ENCODE results near the gene REXO5.

REXO5 gene

DNA sequence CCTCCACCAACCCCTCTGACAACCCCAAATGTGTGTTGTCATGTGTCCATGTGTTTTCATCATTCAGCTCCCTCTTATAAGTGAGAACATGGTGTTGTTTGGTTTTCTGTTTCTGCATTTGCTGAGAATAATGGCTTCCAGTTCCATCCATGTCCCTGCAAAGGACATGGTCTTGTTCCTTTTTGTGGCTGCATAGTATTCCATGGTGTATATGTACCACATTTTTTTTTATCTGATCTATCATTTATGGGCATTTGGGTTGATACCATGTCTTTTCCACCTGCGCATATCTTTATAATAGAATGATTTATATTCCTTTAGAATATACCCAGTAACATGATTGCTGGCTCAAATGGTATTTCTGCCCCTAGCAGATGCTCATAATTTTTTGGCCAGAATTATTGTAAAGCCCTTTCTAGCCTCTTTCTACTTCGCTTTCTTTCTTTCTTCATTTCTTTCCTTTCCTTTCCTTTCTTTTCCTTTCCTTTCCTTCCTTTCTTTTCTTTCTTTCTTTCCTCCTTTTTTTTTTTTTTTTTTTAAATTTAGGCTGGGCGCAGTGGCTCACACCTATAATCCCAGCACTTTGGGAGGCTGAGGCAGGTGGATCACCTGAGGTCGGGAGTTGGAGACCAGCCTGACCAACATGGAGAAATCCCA, 12.7 kb downstream of the REXO5 start:
- no peaks in the 10 kb centered on the region for H3K36me3 Mint-ChIP-seq
- no peaks in the 10 kb centered on the region for H3K27me3 Mint-ChIP-seq
- H3K4me1 Mint-ChIP-seq (ENCODE audit: low read depth): peaks cover 4% of the 10 kb centered on the region
- H3K4me3 Mint-ChIP-seq: no peak overlapping the region
- H3K27ac Mint-ChIP-seq: no peak overlapping the region
- no peaks in the 10 kb centered on the region for H3K9me3 Mint-ChIP-seq (ENCODE audit: low read depth)

DNA sequence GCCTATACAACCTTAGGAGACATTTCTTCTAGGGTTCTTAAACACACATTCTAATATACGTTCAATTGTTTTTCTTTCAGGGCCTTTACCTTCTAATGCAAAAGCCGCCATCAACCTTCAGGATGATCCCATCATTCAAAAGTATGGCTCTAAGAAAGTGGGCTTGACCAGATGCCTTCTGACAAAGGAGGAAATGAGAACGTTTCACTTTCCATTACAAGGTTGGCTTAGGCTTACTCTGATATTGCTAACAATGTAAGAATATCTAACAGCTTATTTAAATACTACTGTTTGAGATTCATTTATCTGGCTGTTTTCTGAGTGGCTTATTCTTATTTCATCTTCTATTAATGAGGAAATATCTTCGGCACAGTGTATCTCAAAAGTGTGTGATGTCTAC, 15.4 kb downstream of the REXO5 start:
- no peaks in the 10 kb centered on the region for H3K9me3 Mint-ChIP-seq (ENCODE audit: low read depth)
- no peak overlapping the region for H3K27ac Mint-ChIP-seq
- peaks cover 4% of the 10 kb centered on the region for H3K4me1 Mint-ChIP-seq (ENCODE audit: low read depth)
- no peaks in the 10 kb centered on the region for H3K27me3 Mint-ChIP-seq
- no peaks in the 10 kb centered on the region for H3K36me3 Mint-ChIP-seq
- no peak overlapping the region for H3K4me3 Mint-ChIP-seq

DNA sequence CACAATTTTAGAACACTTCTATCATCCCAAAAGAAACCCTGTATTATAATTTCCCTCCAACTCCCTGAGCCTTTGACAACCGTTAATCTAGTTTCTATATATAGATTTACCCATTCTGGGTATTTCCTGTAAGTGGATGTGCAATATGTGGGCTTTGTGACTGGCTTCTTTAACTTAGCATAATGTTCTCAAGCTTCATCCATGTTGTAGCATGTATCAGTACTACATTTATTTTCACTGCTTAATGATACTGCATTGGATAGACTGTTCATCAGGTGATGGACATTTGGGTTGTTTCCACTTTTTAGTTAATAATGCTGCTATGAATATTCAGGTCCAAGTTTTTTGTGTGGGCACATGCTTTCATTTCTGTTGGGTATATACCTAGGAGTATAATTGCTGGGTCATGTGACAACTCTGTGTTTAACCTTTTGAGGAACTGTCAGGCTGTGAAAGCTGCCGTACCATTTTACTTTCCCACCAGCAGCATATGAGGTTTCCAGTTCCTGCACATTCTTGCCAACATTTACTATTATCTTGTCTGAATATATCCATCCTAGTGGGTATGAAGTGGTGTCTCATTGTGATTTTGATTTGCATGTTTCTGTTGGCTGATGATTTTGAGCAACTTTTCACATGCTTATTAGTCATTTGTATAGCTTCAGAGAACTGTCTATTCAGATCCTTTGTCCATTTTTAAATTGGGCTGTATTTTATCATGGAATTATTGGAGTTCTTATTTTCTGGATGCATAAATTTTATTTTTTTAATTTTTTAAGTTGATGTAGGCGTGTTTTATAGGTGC, 16.4 kb downstream of the REXO5 start:
- no peaks in the 10 kb centered on the region for H3K36me3 Mint-ChIP-seq
- peaks cover 4% of the 10 kb centered on the region for H3K4me1 Mint-ChIP-seq (ENCODE audit: low read depth)
- no peak overlapping the region for H3K4me3 Mint-ChIP-seq
- H3K27me3 Mint-ChIP-seq: no peaks in the 10 kb centered on the region
- H3K27ac Mint-ChIP-seq: no peak overlapping the region
- no peaks in the 10 kb centered on the region for H3K9me3 Mint-ChIP-seq (ENCODE audit: low read depth)

DNA sequence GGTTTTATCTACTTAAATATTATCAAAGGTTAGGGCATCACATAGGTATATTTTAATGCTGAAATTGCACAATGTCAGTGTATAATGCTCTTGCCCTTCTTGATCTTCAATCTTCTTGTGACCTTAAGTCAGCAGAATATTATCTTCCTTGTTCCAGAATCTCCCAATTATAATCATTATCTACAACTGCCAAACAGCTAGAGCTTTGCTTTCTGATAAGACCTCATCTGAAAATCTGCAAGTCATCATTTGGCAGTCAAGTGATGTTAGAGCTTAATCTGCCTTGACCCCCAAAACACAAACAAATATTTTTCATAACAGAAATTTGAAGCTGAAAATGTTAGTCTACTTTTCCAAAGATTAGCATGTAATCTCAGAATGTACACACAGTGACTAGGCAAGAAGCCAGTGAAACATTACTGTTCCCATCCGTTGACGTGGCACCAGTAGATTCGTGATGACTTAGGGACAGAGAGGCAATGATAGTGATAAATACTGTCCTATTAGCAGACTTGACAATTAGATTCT, 19.8 kb downstream of the REXO5 start:
- no peaks in the 10 kb centered on the region for H3K9me3 Mint-ChIP-seq (ENCODE audit: low read depth)
- H3K4me1 Mint-ChIP-seq (ENCODE audit: low read depth): peaks cover 4% of the 10 kb centered on the region
- H3K4me3 Mint-ChIP-seq: no peak overlapping the region
- no peak overlapping the region for H3K27ac Mint-ChIP-seq
- no peaks in the 10 kb centered on the region for H3K36me3 Mint-ChIP-seq
- no peaks in the 10 kb centered on the region for H3K27me3 Mint-ChIP-seq

DNA sequence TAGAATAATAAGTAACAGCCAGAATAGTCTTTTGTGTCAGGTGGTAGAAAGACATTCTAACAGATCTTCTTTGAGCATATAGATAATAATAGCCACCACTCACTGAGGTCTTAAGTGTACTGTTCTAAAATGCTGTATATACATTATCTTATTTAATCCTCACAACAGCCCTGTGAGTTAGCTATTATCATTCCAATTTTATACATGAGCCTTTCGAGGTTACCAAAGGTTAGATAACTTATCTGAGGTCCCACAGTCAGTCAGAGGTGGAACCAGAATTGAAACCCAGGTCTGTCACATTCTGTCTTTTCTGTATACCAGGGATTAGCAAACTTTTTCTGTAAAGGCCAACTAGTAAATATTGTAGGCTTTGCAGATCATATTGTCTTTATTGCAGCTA, 23.2 kb downstream of the REXO5 start:
- Mint-ChIP-seq H3K4me3 (no peak overlapping the region), H3K27me3 (no peaks in the 10 kb centered on the region), H3K36me3 (peaks cover 3% of the 10 kb centered on the region), H3K4me1 (ENCODE audit: low read depth) (no peaks in the 10 kb centered on the region), H3K27ac (no peak overlapping the region), H3K9me3 (ENCODE audit: low read depth) (peaks cover 2% of the 10 kb centered on the region)

DNA sequence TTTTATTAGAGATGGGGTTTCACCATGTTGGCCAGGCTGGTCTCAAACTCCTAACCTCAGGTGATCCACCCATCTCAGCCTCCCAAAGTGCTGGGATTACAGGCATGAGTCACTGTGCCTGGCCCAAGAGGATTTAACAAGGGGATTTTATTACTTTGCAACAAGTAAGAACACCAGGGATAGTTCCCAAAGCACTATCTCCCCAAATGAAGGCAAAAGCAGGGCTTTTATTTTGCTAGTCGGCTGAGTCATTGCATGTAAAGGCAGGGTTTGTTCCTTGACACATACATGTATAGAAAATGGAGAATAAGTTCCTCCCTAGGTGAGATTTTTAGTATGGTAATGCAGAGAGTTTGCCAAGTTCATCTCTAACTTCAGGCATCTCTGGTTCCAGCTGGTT, 24.0 kb downstream of the REXO5 start:
- Mint-ChIP-seq H3K4me1 (ENCODE audit: low read depth) (no peaks in the 10 kb centered on the region), H3K9me3 (ENCODE audit: low read depth) (peaks cover 10% of the 10 kb centered on the region), H3K27me3 (no peaks in the 10 kb centered on the region)

DNA sequence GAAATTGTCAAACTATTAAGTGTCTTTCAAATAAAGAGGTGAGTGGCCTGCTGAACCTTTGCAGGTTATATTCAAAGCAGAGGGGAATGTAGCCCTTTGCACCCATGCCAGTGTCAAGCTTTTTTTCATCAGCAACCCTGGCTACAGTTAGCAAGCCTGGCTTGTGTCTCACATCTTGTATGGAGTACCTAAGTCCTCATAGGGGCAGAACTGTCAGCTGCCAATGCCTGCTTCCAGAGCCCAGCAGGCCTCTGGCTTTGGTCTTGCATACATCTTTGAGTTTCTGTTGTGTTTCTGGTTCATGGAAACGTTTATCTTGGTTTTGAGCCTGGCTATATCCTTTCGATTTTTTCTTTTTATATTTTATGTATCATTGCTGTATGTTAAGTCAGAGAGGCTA, 26.8 kb downstream of the REXO5 start:
- Mint-ChIP-seq H3K27ac (no peak overlapping the region), H3K4me3 (no peak overlapping the region), H3K27me3 (no peaks in the 10 kb centered on the region), H3K36me3 (peaks cover 18% of the 10 kb centered on the region), H3K4me1 (ENCODE audit: low read depth) (no peaks in the 10 kb centered on the region), H3K9me3 (ENCODE audit: low read depth) (peaks cover 23% of the 10 kb centered on the region)

More for the DNA sequence above, 24.0 kb downstream of the REXO5 start:
- Mint-ChIP-seq H3K36me3 (peaks cover 5% of the 10 kb centered on the region), H3K4me3 (no peak overlapping the region), H3K27ac (no peak overlapping the region)

DNA sequence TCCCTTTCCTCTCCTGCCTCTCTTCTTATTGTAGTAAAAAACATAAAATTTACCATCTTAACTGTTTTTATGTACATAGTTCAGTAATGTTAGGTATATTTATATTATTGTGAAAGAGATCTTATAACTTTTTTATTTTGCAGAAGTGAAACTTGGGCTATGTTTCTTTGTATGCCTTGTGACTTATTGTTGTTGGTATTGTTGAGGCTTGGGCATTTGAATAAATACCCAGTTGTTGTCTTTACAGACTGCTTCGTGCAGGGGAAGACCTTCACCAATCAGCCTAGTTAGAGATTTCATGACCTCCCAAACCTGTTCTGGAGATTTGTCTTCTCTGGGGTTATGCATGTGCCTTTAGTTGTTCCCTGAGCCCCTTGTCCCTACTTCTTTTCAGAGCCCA, 31.9 kb downstream of the REXO5 start:
- Mint-ChIP-seq H3K36me3 (peaks cover 18% of the 10 kb centered on the region), H3K4me1 (ENCODE audit: low read depth) (peaks cover 1% of the 10 kb centered on the region), H3K4me3 (no peak overlapping the region), H3K27me3 (no peaks in the 10 kb centered on the region), H3K27ac (no peak overlapping the region), H3K9me3 (ENCODE audit: low read depth) (peaks cover 23% of the 10 kb centered on the region)

DNA sequence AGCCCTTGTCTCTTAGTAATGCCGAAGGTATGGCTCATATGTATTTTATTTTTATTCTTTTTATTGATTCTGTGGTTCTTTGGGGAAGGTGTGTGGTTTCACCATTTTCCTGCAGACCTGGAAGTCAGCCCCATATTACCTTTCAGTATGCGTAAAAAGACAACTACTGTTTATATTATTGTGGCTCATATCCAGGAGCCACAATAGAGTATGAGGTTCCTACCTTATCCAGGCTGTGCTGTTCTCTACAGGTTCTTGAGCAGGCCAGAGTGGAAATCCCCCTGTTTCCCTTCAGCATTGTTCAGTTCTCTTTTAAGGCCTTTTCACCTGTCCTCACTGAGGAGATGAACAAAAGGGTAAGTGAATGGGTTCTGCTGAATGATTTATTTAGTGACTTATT, 33.2 kb downstream of the REXO5 start:
- no peak overlapping the region for H3K4me3 Mint-ChIP-seq
- H3K27me3 Mint-ChIP-seq: no peaks in the 10 kb centered on the region
- H3K36me3 Mint-ChIP-seq: peaks cover 15% of the 10 kb centered on the region
- H3K9me3 Mint-ChIP-seq (ENCODE audit: low read depth): peaks cover 22% of the 10 kb centered on the region
- peaks cover 14% of the 10 kb centered on the region for H3K4me1 Mint-ChIP-seq (ENCODE audit: low read depth)
- H3K27ac Mint-ChIP-seq: no peak overlapping the region

DNA sequence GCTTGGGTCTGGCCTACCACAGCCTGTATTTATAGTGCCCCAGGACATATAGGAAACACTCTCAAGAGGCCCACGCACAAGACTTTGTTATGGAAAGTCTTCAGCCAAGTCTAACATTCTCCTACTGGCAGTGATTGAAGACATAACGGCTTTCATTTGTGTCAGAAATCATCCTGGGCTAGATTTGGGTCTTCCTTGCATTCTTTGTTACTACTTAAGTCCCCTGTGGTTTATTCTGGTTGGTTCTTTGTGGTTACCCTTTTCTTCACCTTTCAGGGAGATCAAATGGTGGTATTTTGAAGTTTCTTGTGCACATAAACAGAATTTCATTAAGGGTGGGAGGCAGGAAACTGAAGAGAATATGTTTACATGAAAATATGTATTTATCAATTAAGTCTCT, 37.7 kb downstream of the REXO5 start:
- H3K4me1 Mint-ChIP-seq (ENCODE audit: low read depth): peaks cover 25% of the 10 kb centered on the region
- H3K27me3 Mint-ChIP-seq: no peaks in the 10 kb centered on the region
- peak overlapping the region; percentile 75 for H3K27ac Mint-ChIP-seq
- H3K36me3 Mint-ChIP-seq: no peaks in the 10 kb centered on the region
- H3K4me3 Mint-ChIP-seq: peak overlapping the region; percentile 23
- no peaks in the 10 kb centered on the region for H3K9me3 Mint-ChIP-seq (ENCODE audit: low read depth)

DNA sequence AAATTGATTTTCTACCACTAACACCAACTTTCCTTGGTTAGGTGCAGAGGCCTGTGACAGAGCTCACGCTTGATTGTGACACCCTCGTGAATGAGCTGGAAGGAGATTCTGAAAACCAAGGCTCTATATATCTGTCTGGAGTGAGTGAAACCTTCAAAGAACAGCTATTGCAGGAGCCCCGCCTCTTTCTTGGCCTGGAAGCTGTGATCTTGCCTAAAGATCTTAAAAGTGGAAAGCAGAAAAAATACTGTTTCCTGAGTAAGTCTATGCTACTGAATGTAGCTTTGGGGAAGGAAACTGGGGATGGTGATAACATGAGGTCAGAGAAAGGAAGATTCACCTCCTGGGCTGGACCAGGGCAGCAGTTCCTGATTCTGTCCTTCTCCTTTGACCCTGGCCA, 38.3 kb downstream of the REXO5 start:
- Mint-ChIP-seq H3K36me3 (no peaks in the 10 kb centered on the region), H3K27me3 (no peaks in the 10 kb centered on the region), H3K4me3 (peak overlapping the region; percentile 23), H3K27ac (peak overlapping the region; percentile 75), H3K4me1 (ENCODE audit: low read depth) (peaks cover 25% of the 10 kb centered on the region), H3K9me3 (ENCODE audit: low read depth) (no peaks in the 10 kb centered on the region)

DNA sequence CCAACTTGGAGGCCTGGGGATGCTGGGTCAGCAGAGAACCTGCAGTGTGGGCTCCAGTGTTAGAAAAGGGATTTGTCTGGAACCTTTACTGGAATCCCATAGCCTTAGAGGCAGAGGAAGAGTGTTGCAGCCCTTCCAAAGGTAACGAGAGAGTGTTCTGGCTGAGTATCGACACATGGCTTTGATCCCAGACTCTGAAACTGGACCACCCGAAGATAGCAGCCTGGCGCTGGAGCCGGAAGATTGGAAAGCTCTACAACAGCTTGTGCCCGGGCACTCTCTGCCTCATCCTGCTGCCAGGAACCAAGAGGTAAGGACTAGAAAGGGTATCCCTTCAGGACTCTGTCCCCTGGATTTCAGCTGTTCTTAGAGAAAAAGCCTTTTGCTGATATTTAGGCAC, 39.7 kb downstream of the REXO5 start:
- H3K27me3 Mint-ChIP-seq: no peaks in the 10 kb centered on the region
- H3K4me3 Mint-ChIP-seq: no peak overlapping the region
- peaks cover 27% of the 10 kb centered on the region for H3K4me1 Mint-ChIP-seq (ENCODE audit: low read depth)
- no peak overlapping the region for H3K27ac Mint-ChIP-seq
- no peaks in the 10 kb centered on the region for H3K36me3 Mint-ChIP-seq
- no peaks in the 10 kb centered on the region for H3K9me3 Mint-ChIP-seq (ENCODE audit: low read depth)

DNA sequence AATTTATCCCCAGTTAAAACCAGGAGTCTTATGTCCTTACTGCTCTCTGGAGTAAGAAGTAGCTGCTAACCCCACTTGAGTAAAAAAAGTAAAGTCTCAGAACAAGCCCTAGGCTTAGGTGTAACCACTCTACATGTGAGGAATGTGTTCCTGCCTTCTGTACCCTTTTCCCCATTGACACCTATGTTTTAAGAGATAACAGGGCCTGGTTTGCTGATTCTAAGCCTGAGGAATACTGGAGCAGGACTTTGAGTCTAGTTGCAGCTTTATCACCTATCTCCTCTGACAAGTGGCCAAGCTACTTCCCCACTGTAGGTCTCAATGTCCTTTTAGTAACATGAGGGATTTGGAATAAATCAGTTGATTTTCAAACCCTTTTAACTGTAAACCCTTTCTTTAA, 40.2 kb downstream of the REXO5 start:
- no peak overlapping the region for H3K27ac Mint-ChIP-seq
- H3K9me3 Mint-ChIP-seq (ENCODE audit: low read depth): no peaks in the 10 kb centered on the region
- peaks cover 27% of the 10 kb centered on the region for H3K4me1 Mint-ChIP-seq (ENCODE audit: low read depth)
- no peaks in the 10 kb centered on the region for H3K27me3 Mint-ChIP-seq
- no peak overlapping the region for H3K4me3 Mint-ChIP-seq
- no peaks in the 10 kb centered on the region for H3K36me3 Mint-ChIP-seq

DNA sequence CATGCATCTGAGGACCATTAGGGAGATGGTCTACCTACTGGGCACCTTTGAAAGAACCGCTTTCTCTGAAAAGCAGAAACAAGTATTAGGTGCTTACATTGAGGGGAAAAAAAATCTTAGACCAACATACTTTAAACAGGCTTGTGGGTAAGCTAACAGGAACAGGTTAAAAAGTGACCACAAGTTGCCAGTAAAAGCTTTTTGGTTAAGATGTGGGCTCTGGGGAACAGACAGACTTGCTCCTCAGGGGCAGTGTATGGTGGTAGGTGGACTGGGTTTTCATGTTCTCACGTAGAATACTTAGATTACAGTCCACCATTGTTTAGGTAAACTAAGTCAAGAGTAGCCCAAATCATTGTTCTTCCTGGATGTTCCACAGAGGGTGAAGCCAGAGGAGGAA, 41.2 kb downstream of the REXO5 start:
- Mint-ChIP-seq H3K9me3 (ENCODE audit: low read depth) (no peaks in the 10 kb centered on the region), H3K4me3 (no peak overlapping the region), H3K27ac (no peak overlapping the region), H3K36me3 (no peaks in the 10 kb centered on the region), H3K27me3 (no peaks in the 10 kb centered on the region), H3K4me1 (ENCODE audit: low read depth) (peaks cover 27% of the 10 kb centered on the region)

DNA sequence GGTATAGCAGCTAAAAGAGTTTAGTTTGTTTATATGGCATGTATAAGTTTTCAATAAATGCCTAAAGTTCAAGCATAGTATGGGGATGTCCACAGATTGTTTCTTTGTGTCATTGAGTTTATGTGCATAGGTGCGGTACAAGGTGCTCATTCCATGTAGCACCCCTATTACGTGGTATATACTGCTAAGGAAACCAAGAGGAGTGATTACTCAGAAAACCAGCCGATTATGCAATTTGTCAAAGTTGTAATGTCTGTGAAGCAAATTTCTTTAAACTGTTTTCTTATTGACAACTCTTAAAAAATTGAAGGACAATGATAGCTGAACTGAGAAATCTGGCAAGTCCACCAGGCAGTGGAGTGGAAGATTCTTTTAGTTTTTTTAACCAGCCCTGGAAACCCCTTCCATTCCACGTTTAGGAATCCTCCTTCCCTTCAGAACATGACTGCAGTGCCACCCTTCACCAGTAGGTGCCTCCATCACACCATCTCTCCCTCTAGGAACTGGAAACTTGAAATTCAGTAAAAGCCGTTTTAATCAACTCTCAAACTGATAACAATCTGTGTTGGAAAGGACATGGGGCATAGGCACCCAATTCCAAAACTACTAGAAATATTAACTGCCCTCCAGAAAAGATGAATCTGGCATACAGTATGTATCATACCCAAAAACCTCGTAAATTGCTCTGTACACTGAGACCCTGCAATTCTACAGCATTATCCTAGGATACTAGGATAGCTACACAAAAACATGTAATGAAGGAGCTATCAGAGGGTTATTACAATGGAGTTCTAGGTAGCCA, 43.5 kb downstream of the REXO5 start:
- Mint-ChIP-seq H3K27ac (no peak overlapping the region), H3K4me1 (ENCODE audit: low read depth) (peaks cover 10% of the 10 kb centered on the region), H3K27me3 (no peaks in the 10 kb centered on the region), H3K9me3 (ENCODE audit: low read depth) (no peaks in the 10 kb centered on the region), H3K4me3 (no peak overlapping the region), H3K36me3 (no peaks in the 10 kb centered on the region)

Measured in activated naive CD8-positive, alpha-beta T cell (primary cell).